OCI-LY3 (cell line): ENCODE results near the gene MTMR2.

ENCODE experiments used
- EZH2phosphoT487 ChIP-seq: fragments of 200-600 bp; shearing (Covaris generic); IDR thresholded peaks from 2 replicates; pipeline ENCODE4 v1.6.1; 2018; ENCODE audit warnings: antibody characterized with exemption, mixed run types, low read depth
- TF ChIP-seq, protein P1 (sequence below): fragments of 200-600, 300-600 bp; sonication (generic); IDR thresholded peaks from 2 replicates; pipeline ENCODE4 v1.5.1; 2014; ENCODE audit warnings: antibody characterized with exemption, low read length, low read depth

DNA sequence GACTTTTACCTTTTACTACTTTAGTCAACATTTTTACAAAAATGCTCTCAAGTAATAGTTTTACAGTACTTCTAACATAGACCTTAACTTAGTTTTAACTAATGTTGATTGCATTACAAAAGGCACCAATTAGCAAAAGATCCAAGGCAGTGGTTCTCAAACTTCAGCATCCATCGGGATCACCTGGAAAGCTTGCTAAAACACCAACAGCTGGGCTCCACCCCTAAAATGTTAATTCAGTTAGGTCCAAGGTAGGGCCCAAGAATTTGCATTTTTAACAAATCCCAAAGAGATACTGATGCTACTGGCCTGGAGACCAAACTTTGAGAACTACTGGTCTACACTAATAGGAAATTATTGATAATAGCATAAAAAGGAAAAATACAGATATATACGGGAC, 5.9 kb downstream of the MTMR2 start:
- TF ChIP-seq, protein P1, sequence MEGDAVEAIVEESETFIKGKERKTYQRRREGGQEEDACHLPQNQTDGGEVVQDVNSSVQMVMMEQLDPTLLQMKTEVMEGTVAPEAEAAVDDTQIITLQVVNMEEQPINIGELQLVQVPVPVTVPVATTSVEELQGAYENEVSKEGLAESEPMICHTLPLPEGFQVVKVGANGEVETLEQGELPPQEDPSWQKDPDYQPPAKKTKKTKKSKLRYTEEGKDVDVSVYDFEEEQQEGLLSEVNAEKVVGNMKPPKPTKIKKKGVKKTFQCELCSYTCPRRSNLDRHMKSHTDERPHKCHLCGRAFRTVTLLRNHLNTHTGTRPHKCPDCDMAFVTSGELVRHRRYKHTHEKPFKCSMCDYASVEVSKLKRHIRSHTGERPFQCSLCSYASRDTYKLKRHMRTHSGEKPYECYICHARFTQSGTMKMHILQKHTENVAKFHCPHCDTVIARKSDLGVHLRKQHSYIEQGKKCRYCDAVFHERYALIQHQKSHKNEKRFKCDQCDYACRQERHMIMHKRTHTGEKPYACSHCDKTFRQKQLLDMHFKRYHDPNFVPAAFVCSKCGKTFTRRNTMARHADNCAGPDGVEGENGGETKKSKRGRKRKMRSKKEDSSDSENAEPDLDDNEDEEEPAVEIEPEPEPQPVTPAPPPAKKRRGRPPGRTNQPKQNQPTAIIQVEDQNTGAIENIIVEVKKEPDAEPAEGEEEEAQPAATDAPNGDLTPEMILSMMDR: no peak
- TF ChIP-seq EZH2phosphoT487: no peak
